ENCODE measurements around the gene ZDHHC13.

DNA sequence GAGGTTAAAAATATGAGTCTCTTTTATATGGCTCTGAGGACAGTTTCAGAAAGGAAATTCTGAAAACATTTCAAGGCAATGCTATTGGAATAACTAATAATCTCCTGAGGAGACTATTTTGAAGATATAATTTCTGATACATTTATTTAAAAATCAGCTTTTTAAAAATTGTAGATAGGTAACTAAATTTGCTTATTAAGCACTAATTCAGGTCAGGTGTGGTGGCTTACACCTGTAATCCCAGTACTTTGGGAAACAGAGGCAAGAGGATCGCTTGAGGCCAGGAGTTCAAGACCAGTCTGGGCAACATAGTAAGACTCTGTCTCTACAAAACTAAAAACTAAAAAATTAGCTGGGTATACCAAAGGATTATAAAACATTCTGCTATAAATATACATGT is 17.0 kb downstream of the ZDHHC13 start:
- TF ChIP-seq, protein P1, sequence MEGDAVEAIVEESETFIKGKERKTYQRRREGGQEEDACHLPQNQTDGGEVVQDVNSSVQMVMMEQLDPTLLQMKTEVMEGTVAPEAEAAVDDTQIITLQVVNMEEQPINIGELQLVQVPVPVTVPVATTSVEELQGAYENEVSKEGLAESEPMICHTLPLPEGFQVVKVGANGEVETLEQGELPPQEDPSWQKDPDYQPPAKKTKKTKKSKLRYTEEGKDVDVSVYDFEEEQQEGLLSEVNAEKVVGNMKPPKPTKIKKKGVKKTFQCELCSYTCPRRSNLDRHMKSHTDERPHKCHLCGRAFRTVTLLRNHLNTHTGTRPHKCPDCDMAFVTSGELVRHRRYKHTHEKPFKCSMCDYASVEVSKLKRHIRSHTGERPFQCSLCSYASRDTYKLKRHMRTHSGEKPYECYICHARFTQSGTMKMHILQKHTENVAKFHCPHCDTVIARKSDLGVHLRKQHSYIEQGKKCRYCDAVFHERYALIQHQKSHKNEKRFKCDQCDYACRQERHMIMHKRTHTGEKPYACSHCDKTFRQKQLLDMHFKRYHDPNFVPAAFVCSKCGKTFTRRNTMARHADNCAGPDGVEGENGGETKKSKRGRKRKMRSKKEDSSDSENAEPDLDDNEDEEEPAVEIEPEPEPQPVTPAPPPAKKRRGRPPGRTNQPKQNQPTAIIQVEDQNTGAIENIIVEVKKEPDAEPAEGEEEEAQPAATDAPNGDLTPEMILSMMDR (IDR thresholded peaks at IDR 0.05): no peak
- TF ChIP-seq EP300 (IDR thresholded peaks at IDR 0.05): no peak
- no peak for TF ChIP-seq POLR2A (IDR thresholded peaks at IDR 0.05)
